ENCODE results near the gene IGSF21.

IGSF21 gene

GRCh38 chr1:18121072-18121820, 13.6 kb downstream of the IGSF21 start:
- DNase-seq, result no peak

GRCh38 chr1:18123467-18123992, 15.9 kb downstream of the IGSF21 start:
- no peak for DNase-seq

GRCh38 chr1:18124977-18125376, 17.4 kb downstream of the IGSF21 start:
- DNase-seq, result no peak

GRCh38 chr1:18126616-18127015, 19.0 kb downstream of the IGSF21 start:
- DNase-seq, result no peak

GRCh38 chr1:18128298-18128697, 20.7 kb downstream of the IGSF21 start:
- no peak for DNase-seq

- no peak for DNase-seq
These were observed 22.8 kb downstream of the IGSF21 start for GRCh38 chr1:18130356-18130755.

GRCh38 chr1:18132022-18132710, 24.6 kb downstream of the IGSF21 start:
- DNase-seq, result no peak

- no peak for DNase-seq
These were observed 25.3 kb downstream of the IGSF21 start for GRCh38 chr1:18132711-18133541.

- DNase-seq, result no peak
These were observed 26.9 kb downstream of the IGSF21 start for GRCh38 chr1:18134324-18135046.

- no peak for DNase-seq
These were observed 30.3 kb downstream of the IGSF21 start for GRCh38 chr1:18137759-18138345.

GRCh38 chr1:18139198-18139981, 31.8 kb downstream of the IGSF21 start:
- DNase-seq, result no peak

GRCh38 chr1:18140411-18140810, 32.8 kb downstream of the IGSF21 start:
- DNase-seq, result no peak

GRCh38 chr1:18141661-18142060, 34.1 kb downstream of the IGSF21 start:
- DNase-seq, result no peak

- DNase-seq, result no peak
These were observed 34.9 kb downstream of the IGSF21 start for GRCh38 chr1:18142471-18142870.

GRCh38 chr1:18142969-18143368, 35.4 kb downstream of the IGSF21 start:
- DNase-seq, result no peak

- no peak for DNase-seq
These were observed 36.5 kb downstream of the IGSF21 start for GRCh38 chr1:18144062-18144461.

GRCh38 chr1:18144916-18145647, 37.5 kb downstream of the IGSF21 start:
- DNase-seq, result no peak

- no peak for DNase-seq
These were observed 38.4 kb downstream of the IGSF21 start for GRCh38 chr1:18145851-18146618.

- no peak for DNase-seq
These were observed 39.3 kb downstream of the IGSF21 start for GRCh38 chr1:18146886-18147285.

- no peak for DNase-seq
These were observed 40.1 kb downstream of the IGSF21 start for GRCh38 chr1:18147672-18148071.
